HG03175 (cell line): ENCODE measurements around the gene CEP20.

Experiments used
- ATAC-seq: cut with Tn5 transposase; IDR thresholded peaks from one replicate; pipeline ENCODE4 v1.9.1; 2021; ENCODE audit warnings: mild to moderate bottlenecking, moderate library complexity; ENCODE audit not compliant: unreplicated experiment

CEP20 gene

GRCh38 chr16:15835136-15835878, 53.1 kb downstream of the CEP20 start:
- ATAC-seq: no peak

GRCh38 chr16:15834502-15834901, 53.9 kb downstream of the CEP20 start:
- ATAC-seq: no peak

- ATAC-seq: no peak
Observed at GRCh38 chr16:15833541-15833940, 54.9 kb downstream of the CEP20 start.

- ATAC-seq: no peak
Observed at GRCh38 chr16:15832241-15832640, 56.2 kb downstream of the CEP20 start.

- no peak for ATAC-seq
Observed at GRCh38 chr16:15830832-15831451, 57.5 kb downstream of the CEP20 start.

GRCh38 chr16:15829460-15829859, 58.9 kb downstream of the CEP20 start:
- no peak for ATAC-seq

GRCh38 chr16:15827709-15828343, 60.6 kb downstream of the CEP20 start:
- ATAC-seq: no peak

GRCh38 chr16:15827299-15827698, 61.1 kb downstream of the CEP20 start:
- no peak for ATAC-seq

GRCh38 chr16:15825750-15826305, 62.6 kb downstream of the CEP20 start:
- ATAC-seq: no peak

GRCh38 chr16:15822957-15823356, 65.4 kb downstream of the CEP20 start:
- ATAC-seq: no peak

GRCh38 chr16:15820837-15821236, 67.6 kb downstream of the CEP20 start:
- no peak for ATAC-seq

GRCh38 chr16:15819046-15819445, 69.4 kb downstream of the CEP20 start:
- no peak for ATAC-seq

GRCh38 chr16:15817446-15817845, 71.0 kb downstream of the CEP20 start:
- ATAC-seq: no peak

- ATAC-seq: no peak
Observed at GRCh38 chr16:15816228-15816627, 72.2 kb downstream of the CEP20 start.
